Lung (tissue), 12 donors: ENCODE results near the gene SATB1. TPM values are rescaled to one million over a fixed set of nuclear protein-coding genes. Genes with fewer than 3 reads are reported as not detected.

Source experiments
- ATAC-seq: fragments of 200-7000 bp; cut with Tn5 transposase; one replicate; pipeline ENCODE4 v1.9.1; 2020; ENCODE audit warnings: moderate number of reproducible peaks; ENCODE audit not compliant: insufficient read depth, low FRiP score
- DNase-seq, 3 donors: peaks; one replicate each; pipeline ENCODE4 v3.0.0-alpha.2; 2013 to 2017
- H3K27ac ChIP-seq, 2 donors: one replicate each; pipeline ENCODE4 v1.5.1; 2013; ENCODE audit warnings: mild to moderate bottlenecking in 2 of 2, moderate library complexity in 2 of 2, control low read depth in 1 of 2, inconsistent platforms in 1 of 2, low read depth in 1 of 2, low read length in 1 of 2
- H3K27me3 ChIP-seq, 3 donors: one replicate each; pipeline ENCODE4 v1.5.1; 2013; ENCODE audit warnings: low read length in 2 of 3; ENCODE audit not compliant: control insufficient read depth in 3 of 3, insufficient read depth in 3 of 3
- H3K36me3 ChIP-seq, 4 donors: one replicate each; pipeline ENCODE4 v1.5.1; 2013; ENCODE audit warnings: low read length in 4 of 4, mild to moderate bottlenecking in 1 of 4, moderate library complexity in 1 of 4; ENCODE audit not compliant: control insufficient read depth in 4 of 4, insufficient read depth in 4 of 4
- H3K4me1 ChIP-seq, 5 donors: one replicate each; pipeline ENCODE4 v1.5.1; 2013; ENCODE audit warnings: low read length in 5 of 5, mild to moderate bottlenecking in 2 of 5, moderate library complexity in 1 of 5; ENCODE audit not compliant: control insufficient read depth in 5 of 5, insufficient read depth in 5 of 5
- H3K4me3 ChIP-seq: one replicate; pipeline ENCODE4 v1.5.1; 2013; ENCODE audit warnings: mild to moderate bottlenecking, control low read depth, moderate library complexity
- H3K9ac ChIP-seq, 2 donors: one replicate each; pipeline ENCODE4 v1.5.1; 2013; ENCODE audit warnings: low read length in 2 of 2, control low read depth in 1 of 2; ENCODE audit not compliant: insufficient read depth in 1 of 2
- H3K9me3 ChIP-seq, 4 donors: one replicate each; pipeline ENCODE4 v1.5.1; 2013; ENCODE audit warnings: low read length in 3 of 4, mild to moderate bottlenecking in 1 of 4, moderate library complexity in 1 of 4; ENCODE audit not compliant: control insufficient read depth in 4 of 4, insufficient read depth in 3 of 4
- CTCF ChIP-seq: IDR thresholded peaks from 2 replicates; pipeline ENCODE4 v1.5.1; 2012; ENCODE audit warnings: mild to moderate bottlenecking; ENCODE audit errors: control extremely low read depth, extremely low read depth
- WGBS, 2 donors: extraction: QIAGEN DNeasy Blood & Tissue Kit; methylation state at CpG; one replicate each; pipeline ENCODE4 v1.1.7; 2013; 5-methylcytosine and 5-hydroxymethylcytosine counted together
- polyA plus RNA-seq, 2 donors: library from polyadenylated mRNA; stranded (reverse); fragments of 200-250 nt; gene quantifications; one replicate each; pipeline ENCODE4 v1.2.1, GENCODE V29; 2013
- total RNA-seq, 2 donors: library from RNA; depleted of rRNA in 1 of 2; stranded (reverse); fragments of >200 nt in 1 of 2; gene quantifications; one replicate each; pipeline ENCODE4 v1.2.1, GENCODE V29; 2014 to 2021
- donor health status: control.
- donor health status: control.
- donor health status: Bipolar disorder and iron deficiency.
- donor health status: healthy.
- donor health status: DM: yes; HTN: yes; CAD: no.

The SATB1 gene
- total and polyA plus RNA-seq, 4 donors = 11.4 to 116 (median 16.9) TPM

GRCh38 chr3:18425641-18426257 is 610 bp upstream of the SATB1 start:
- DNase-seq = peak in 2 of 3 donors; percentile 46 to 82
- peak overlapping the region in 1 of 2 donors; percentile 63 for H3K9ac ChIP-seq
- 1% methylated on average over 37 to 47 of the region's 47 CpGs for WGBS, 2 donors
- peak overlapping the region; percentile 79 for H3K4me3 ChIP-seq
- no peaks in the 10 kb centered on the region for H3K36me3 ChIP-seq
- no peaks in the 10 kb centered on the region for H3K9me3 ChIP-seq
- peak; percentile 78 for ATAC-seq
- no peak for TF ChIP-seq CTCF
- peak overlapping the region; percentile 85 to 98 for H3K27ac ChIP-seq
- peaks cover 0 to 6% (median 0%) of the 10 kb centered on the region in 5 donors for H3K4me1 ChIP-seq
- H3K27me3 ChIP-seq = peaks cover 0 to 12% (median 4%) of the 10 kb centered on the region in 3 donors

GRCh38 chr3:18424213-18424728 is 868 bp downstream of the SATB1 start:
- no peak for TF ChIP-seq CTCF
- H3K27ac ChIP-seq = peak overlapping the region; percentile 92 to 98

GRCh38 chr3:18423401-18424212 is 1.5 kb downstream of the SATB1 start:
- peaks cover 0 to 2% (median under 1%) of the 10 kb centered on the region in 4 donors for H3K36me3 ChIP-seq
- peaks cover 0 to 6% (median 0%) of the 10 kb centered on the region in 5 donors for H3K4me1 ChIP-seq
- DNase-seq (peak; percentile 63 to 81 (median 80)), ATAC-seq (no peak)
- peak overlapping the region; percentile 80 to 94 for H3K9ac ChIP-seq
- peaks cover 0 to 8% (median 4%) of the 10 kb centered on the region in 3 donors for H3K27me3 ChIP-seq
- no peak for TF ChIP-seq CTCF
- H3K27ac ChIP-seq = peak overlapping the region; percentile 92 to 98
- H3K4me3 ChIP-seq = peak overlapping the region; percentile 79
- H3K9me3 ChIP-seq = no peaks in the 10 kb centered on the region
- WGBS, 2 donors = 5 to 6% methylated on average over 22 of the region's 22 CpGs

More at GRCh38 chr3:18424213-18424728, 868 bp downstream of the SATB1 start:
- no peaks in the 10 kb centered on the region for H3K9me3 ChIP-seq
- ATAC-seq (no peak), DNase-seq (peak in 1 of 3 donors; percentile 25)
- peaks cover 0 to 12% (median 4%) of the 10 kb centered on the region in 3 donors for H3K27me3 ChIP-seq
- peak overlapping the region; percentile 80 to 94 for H3K9ac ChIP-seq
- H3K4me1 ChIP-seq = peaks cover 0 to 6% (median 0%) of the 10 kb centered on the region in 5 donors
- H3K4me3 ChIP-seq = peak overlapping the region; percentile 79
- peaks cover 0 to 2% (median 0%) of the 10 kb centered on the region in 4 donors for H3K36me3 ChIP-seq
- WGBS, 2 donors = 1% methylated on average over 27 of the region's 27 CpGs
